Mesenteric fat pad (tissue), 1 donor: ENCODE measurements around the gene GPATCH1. TPM values are rescaled to one million over a fixed set of nuclear protein-coding genes. Genes with fewer than 3 reads are reported as not detected.
A peak's percentile ranks its signal among the peaks of the same experiment; 100 is the strongest.
"Not testable (repeated sequence)": the region's sequence is repeated elsewhere in the genome, so short reads cannot be mapped to it uniquely, and the experiment has no call there.

Experiments used
- DNase-seq: peaks from one replicate; pipeline ENCODE4 v3.0.0-alpha.2; 2020; ENCODE audit warnings: low spot score
- total RNA-seq: library from RNA; stranded (reverse); fragmentation: NEBNext Ultra II Directional; extraction: Animal tissue kit (Norgen Biotek cat#: 25700); gene quantifications from one replicate; pipeline ENCODE4 v1.2.1, GENCODE V29; 2021
- donor health status: DM: yes; HTN: yes; CAD: no.

Gene GPATCH1
- total RNA-seq, 1 donor from 2014 or later = 6.2 TPM

DNA sequence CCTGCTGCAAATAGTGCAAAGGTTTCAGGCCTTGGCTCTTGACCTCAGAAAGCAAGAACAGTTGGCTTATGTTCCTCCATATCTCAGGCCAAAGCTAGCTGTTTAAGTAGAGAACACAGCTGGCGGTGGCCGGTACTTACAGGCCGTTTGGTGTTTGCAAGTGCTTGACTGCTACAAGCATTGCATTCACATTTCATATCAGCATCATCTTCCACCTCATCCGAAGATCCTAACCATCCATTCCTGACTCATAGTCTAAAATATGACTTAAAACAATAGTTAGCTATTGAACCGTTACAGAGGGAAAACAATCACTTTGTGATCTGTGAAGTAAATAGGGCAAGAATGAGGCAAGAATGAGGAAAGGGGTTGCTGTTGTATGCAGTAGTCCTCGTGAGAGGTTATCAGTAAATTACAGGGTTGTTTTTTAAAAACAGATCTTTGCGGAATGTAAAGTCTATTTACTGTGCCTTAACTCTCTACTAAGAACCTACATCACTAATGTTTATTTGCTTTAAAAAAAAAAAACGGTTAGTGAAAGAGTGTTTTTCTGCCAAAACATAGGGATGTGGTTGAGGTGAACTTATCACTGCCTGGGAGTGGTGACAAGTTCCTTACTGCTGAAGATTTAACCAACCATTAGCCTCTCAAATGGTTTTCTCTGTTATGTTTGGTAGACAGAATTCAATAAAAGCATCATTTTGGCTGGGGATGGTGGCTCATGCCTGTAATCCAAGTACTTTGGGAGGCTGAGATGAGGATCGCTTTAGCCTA is 29.3 kb downstream of the GPATCH1 start:
- DNase-seq = no peak

DNA sequence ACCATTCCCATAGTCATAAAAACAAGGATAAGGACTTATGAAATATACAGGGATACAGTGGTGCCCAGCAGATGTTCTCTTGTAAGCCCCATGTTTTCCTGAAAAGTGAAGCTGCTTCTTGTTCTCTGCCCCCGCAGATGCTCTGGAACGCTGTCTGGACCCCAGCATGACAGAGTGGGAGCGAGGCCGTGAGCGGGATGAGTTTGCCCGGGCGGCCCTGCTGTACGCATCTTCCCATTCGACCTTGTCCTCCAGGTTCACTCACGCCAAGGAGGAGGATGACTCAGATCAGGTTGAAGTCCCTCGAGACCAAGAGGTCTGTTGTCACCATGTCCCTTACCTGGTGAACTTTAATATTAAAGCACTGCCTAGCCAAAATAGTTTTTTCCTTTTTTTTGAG is 30.6 kb downstream of the GPATCH1 start:
- DNase-seq = no peak

DNA sequence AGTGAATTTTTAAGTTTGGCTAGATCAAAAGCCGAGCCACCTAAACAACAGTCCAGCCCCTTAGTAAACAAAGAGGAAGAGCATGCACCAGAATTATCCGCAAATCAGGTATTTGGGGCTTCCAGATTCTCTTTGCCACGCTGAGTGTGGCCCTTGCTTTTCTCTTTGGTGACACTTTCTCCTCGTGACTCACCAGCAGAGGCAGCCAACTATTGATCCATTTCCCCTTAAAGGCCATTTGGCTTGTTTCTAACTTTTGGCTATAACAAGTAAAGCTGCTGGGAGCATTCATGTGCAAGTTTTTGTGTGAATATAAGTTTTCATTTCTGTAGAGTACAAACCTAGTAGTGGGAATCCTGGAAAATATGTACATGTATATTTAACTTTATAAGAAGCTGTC is 33.3 kb downstream of the GPATCH1 start:
- DNase-seq = no peak

DNA sequence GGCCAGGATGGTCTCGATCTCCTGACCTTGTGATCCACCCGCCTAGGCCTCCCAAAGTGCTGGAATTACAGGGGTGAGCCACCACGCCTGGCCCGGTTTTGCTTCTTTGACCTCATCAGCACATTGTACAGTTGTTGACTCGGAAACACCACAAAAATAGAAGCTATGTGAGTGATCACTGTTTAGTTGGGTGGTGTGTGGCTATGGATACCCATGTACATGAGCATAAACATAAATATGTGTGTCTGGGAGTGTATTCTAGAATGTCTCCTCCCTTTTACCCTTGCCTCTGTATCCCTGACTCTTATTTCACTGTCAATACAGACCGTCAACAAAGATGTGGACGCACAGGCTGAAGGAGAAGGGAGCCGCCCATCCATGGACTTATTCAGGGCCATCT is 36.5 kb downstream of the GPATCH1 start:
- DNase-seq = no peak

DNA sequence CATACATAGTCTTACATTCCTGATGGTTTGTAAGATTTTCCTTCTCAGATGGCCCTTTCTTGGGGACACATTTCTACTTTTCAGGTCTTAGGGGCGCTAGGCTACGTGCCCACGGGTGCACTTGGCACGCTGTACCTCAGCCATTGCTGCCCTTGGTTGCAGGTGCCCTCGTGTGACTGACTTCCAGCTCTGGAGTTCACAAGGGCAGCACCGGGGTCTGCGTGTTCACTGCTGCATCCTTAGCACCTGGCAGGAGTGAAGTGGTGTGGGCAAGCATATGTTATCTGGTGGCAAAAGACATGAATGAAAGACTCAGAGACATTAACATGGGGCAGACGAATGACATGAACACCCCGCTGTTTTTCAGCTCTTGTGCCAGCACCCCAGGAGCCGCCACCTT is 37.7 kb downstream of the GPATCH1 start:
- no peak for DNase-seq

DNA sequence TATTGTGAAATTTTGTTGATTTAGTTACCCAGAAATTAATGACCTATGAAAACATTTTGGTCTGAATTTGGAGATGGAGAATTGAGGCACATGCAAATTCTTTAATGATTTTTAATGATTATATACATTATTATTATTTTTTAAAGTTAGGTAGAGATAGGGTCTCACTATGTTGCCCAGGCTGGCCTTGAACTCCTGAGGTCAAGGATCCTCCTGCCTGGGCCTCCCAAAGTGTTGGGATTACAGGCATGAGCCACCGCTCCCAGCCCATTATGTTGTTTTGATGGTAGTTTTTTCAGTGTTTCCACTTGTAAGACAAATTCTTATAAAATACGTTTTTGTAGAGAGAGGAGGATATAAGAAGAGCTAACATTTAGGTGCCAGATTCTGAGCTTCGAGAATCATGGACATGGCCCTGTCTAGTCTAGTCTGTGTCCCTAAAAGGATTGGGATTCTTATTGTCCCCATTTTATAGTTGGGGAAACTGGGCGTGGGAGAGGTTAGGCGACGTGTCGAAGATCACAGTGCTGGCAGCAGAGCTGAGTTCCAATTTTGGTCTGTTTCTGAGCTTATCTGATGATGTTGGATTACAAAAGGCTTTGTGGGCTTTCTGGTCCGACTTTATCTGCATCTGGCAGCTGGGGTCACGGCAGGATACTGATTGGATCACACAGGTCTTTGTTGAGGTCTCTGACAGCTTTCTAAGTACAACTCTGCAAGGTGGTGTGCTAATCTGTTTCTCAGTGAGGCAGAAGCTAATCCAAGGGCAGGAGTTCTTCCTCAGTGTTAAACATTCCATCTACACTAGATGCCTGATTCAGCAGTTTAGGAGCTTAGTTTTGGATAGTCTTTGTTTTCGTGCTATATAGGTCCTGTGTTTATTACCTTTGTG is 43.5 kb downstream of the GPATCH1 start:
- DNase-seq = no peak

- DNase-seq = no peak
Observed at GRCh38 chr19:33125929-33126388, 45.0 kb downstream of the GPATCH1 start.

DNA sequence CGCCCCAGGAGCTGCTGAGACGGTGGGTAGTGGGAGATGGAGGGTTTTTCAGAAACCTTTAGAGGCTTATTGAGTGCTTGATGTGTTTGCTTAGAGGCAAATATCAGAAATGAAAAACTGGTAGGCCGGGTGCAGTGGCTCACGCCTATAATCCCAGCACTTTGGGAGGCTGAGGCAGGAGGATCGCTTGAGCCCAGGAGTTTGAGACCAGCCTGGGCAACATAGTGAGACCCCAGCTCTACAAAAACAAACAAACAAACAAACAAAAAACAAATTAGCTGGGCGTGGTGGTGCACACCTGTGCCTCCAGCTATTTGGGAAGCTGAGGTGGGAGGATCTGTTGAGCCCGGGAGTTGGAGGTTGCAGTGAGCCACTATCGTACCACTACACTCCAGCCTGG is 45.7 kb downstream of the GPATCH1 start:
- not testable (repeated sequence) for DNase-seq

- DNase-seq = no peak
Observed at GRCh38 chr19:33129901-33130300, 48.9 kb downstream of the GPATCH1 start.

- DNase-seq = no peak
Observed at GRCh38 chr19:33130433-33130832, 49.5 kb downstream of the GPATCH1 start.

- DNase-seq = no peak
Observed at GRCh38 chr19:33132021-33132420, 51.0 kb downstream of the GPATCH1 start, which contains the start of gene WDR88. WDR88 (plus strand) TSS chr19:33132114; CDS start chr19:33132170, 56 bp downstream.

DNA sequence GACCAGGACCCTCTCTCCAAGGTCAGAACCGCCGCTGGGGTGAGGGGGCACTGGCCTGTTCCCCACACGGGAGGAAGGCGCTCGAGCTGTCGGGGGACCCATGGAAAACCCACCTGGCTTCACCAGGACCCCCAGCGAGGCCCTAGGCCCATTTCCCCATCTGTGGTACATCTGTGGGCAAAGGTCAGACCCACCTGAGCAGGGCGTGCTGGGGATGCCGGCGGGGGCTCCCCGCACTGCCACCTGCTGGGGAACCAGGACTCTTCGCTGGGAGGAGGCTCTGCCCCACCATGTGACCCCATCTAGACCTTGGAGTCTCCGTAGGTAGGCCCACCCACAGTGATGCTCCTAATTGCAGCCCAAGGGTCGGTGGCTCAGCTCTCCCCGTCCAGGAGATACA is 51.4 kb downstream of the GPATCH1 start:
- DNase-seq = no peak

- DNase-seq = no peak
Observed at GRCh38 chr19:33133438-33134031, 52.6 kb downstream of the GPATCH1 start.

DNA sequence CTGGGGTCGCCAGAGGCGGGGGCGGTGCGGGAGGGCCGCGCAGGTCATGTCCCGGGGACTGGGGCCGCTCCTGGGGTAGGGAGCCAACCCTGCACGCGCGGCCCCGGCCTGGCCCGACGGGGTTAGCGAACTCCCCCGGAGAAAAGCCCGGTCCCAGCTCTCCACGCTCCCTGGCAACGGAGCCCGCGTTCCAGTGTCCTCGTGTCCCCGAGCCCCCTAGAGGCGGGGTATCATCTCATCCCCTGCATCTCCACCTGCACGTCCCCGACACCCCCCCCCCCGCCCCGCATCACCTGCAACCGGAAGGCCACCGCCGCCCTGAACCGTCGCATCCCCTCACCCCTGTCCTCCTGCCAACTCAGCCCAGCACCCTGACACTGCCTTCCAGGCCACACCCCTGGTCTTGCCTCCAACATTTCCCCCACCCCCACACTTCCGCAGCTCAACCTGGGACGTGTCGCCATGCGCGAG is 53.6 kb downstream of the GPATCH1 start:
- DNase-seq = no peak

- DNase-seq = no peak
Observed at GRCh38 chr19:33139165-33139564, 58.2 kb downstream of the GPATCH1 start.

DNA sequence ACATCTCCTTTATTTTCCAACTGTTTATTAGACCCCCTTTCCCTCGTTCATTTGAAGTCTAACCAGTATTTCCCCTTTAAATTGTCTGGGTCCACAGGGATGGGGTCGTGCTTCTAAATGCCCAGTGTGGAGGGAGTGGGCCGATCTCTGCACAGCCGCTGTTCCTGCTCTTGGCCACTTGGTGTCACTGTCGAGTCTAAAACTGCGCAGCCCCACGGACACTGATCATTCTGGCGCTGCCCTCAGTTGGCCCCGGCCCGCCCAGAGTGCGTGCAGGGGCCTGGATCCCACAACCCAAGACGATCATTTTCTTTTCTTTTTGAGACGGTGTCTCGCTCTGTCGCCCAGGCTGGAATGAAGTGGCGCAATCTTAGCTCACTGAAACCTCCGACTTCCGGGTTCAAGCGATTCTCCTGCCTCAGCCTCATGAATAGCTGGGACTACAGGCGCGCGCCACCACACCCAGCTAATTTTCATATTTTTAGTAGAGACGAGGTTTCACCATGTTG is 63.0 kb downstream of the GPATCH1 start:
- peak; percentile 91 for DNase-seq

- DNase-seq = no peak
Observed at GRCh38 chr19:33146209-33146608, 65.2 kb downstream of the GPATCH1 start.

DNA sequence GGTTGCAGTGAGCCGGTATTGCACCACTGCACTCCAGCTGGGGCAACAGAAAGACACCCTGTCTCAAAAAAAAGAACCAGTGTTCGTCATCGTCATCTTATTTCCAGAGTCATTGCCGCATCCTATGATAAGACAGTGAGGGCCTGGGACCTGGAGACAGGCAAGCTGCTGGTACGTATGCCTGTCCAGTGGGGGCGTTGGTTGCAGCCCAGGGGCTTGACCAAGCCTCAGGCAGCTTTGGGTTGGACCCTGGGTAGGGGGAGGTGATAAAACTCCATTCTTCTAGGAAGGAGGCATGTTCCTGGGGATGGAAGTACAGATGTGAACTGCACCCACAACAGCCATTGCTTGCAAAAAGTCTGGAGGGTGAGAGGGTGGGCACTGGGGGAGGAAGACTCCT is 66.6 kb downstream of the GPATCH1 start:
- no peak for DNase-seq

- DNase-seq = no peak
Observed at GRCh38 chr19:33150852-33151518, 70.0 kb downstream of the GPATCH1 start.

DNA sequence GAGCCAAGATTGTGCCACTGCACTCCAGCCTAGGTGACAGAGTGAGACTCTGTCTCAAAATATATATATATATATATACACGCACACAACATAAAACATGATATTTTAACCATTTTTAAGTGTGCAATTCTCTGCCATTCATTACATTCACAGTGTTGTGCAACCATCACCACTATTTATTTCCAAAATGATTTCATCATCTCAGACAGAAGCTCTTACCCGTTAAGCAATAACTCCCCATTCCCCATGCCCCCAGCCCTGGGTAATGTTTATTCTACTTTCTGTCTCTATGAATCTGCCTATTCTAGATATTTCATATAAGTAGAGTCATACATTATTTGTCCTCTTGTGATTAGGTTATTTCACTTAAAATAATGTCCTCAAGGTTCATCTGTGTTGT is 71.2 kb downstream of the GPATCH1 start:
- no peak for DNase-seq

DNA sequence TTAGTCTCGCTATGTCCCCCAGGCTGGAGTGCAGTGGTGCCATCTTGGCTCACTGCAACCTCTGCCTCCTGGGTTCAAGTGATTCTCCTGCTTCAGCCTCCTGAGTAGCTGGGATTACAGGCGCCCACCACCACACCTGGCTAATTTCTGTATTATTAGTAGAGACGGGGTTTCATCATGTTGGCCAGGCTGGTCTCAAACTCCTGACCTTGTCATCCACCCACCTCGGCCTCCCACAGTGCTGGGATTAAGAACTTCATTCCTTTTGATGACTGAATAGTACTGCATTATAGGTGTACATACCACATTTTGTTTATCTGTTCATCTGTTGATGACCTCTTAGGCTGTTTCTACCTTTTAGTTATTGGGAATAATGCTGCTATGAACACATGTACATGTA is 71.6 kb downstream of the GPATCH1 start:
- not testable (repeated sequence) for DNase-seq
